Measurements from ENCODE around the gene NDUFV1.
"Not testable (repeated sequence)": the region's sequence is repeated elsewhere in the genome, so short reads cannot be mapped to it uniquely, and the experiment has no call there.

Gene NDUFV1

DNA sequence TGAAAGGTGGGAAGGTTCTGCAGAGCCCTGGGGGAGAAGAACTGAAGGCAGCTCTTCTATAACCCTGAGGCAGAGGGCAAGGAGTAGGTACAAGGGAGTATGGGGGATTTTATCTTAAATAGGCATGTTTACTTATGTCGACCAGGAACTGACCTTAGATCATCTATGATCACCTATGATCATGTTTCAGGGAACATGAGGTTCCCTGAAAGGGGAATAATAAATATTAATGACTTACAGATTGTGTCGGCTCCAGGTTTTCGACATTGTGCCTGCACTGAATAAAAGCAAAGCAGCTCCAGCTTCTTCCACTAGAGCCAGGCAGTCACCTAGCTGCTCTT, 13.2 kb upstream of the NDUFV1 start:
- no peak for TF ChIP-seq JUND (IDR thresholded peaks at IDR 0.05; ENCODE audit: low read depth)
- in situ Hi-C loops (cut with HindIII; ENCODE audit: low pct_unique_long_range_greater_than_20kb, low sequenced_read_pairs): no loop called here
- DNase-seq (ENCODE audit: low read depth in 1 of 2, low spot score in 1 of 2): no peak

- in situ Hi-C loops (cut with HindIII; ENCODE audit: low pct_unique_long_range_greater_than_20kb, low sequenced_read_pairs): no loop called here
- TF ChIP-seq JUND (IDR thresholded peaks at IDR 0.05; ENCODE audit: low read depth): no peak
- no peak for DNase-seq (ENCODE audit: low read depth in 1 of 2, low spot score in 1 of 2)
Observed at GRCh38 chr11:67594480-67594879, 12.3 kb upstream of the NDUFV1 start.

GRCh38 chr11:67596753-67597300, 9.9 kb upstream of the NDUFV1 start:
- no peak for DNase-seq (ENCODE audit: low read depth in 1 of 2, low spot score in 1 of 2)
- TF ChIP-seq JUND (IDR thresholded peaks at IDR 0.05; ENCODE audit: low read depth): no peak
- in situ Hi-C loops (cut with HindIII; ENCODE audit: low pct_unique_long_range_greater_than_20kb, low sequenced_read_pairs): no loop called here

GRCh38 chr11:67597458-67597857, 9.3 kb upstream of the NDUFV1 start:
- in situ Hi-C loops (cut with HindIII; ENCODE audit: low pct_unique_long_range_greater_than_20kb, low sequenced_read_pairs): not testable (repeated sequence)

GRCh38 chr11:67597963-67598362, 8.8 kb upstream of the NDUFV1 start:
- DNase-seq (ENCODE audit: low read depth in 1 of 2, low spot score in 1 of 2); in situ Hi-C loops (cut with HindIII; ENCODE audit: low pct_unique_long_range_greater_than_20kb, low sequenced_read_pairs): not testable (repeated sequence)

More at GRCh38 chr11:67597458-67597857, 9.3 kb upstream of the NDUFV1 start:
- not testable (repeated sequence) for DNase-seq (ENCODE audit: low read depth in 1 of 2, low spot score in 1 of 2)

- TF ChIP-seq JUND (IDR thresholded peaks at IDR 0.05; ENCODE audit: low read depth): no peak
- in situ Hi-C loops (cut with HindIII; ENCODE audit: low pct_unique_long_range_greater_than_20kb, low sequenced_read_pairs): no loop called here
- no peak for DNase-seq (ENCODE audit: low read depth in 1 of 2, low spot score in 1 of 2)
Observed at GRCh38 chr11:67599149-67599548, 7.6 kb upstream of the NDUFV1 start.

GRCh38 chr11:67600324-67601029, 6.3 kb upstream of the NDUFV1 start:
- in situ Hi-C loops (cut with HindIII; ENCODE audit: low pct_unique_long_range_greater_than_20kb, low sequenced_read_pairs): no loop called here
- no peak for DNase-seq (ENCODE audit: low read depth in 1 of 2, low spot score in 1 of 2)
- no peak for TF ChIP-seq JUND (IDR thresholded peaks at IDR 0.05; ENCODE audit: low read depth)

DNA sequence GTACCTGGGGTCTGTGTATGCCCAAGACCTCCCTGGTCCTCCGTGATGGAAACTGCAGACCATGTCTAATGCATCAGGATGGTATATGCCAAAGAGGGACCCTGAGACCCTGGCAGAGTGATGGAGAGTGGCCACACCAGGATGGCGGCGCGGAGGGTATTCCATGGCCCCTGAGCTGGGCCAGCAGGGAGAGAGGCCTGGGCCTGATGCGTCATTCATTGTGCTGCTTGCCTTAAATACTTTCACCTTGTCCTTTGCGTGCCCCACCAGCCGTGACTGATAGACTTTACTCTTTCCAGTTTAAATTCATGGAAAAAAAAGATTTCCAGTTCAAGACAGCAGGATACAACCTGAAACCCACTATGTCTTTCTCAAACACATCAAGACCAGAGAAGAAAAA, 5.6 kb upstream of the NDUFV1 start:
- in situ Hi-C loops (cut with HindIII; ENCODE audit: low pct_unique_long_range_greater_than_20kb, low sequenced_read_pairs): no loop called here
- no peak for DNase-seq (ENCODE audit: low read depth in 1 of 2, low spot score in 1 of 2)
- TF ChIP-seq JUND (IDR thresholded peaks at IDR 0.05; ENCODE audit: low read depth): no peak

- DNase-seq (ENCODE audit: low read depth in 1 of 2, low spot score in 1 of 2); in situ Hi-C loops (cut with HindIII; ENCODE audit: low pct_unique_long_range_greater_than_20kb, low sequenced_read_pairs): not testable (repeated sequence)
Observed at GRCh38 chr11:67604119-67604518, 2.6 kb upstream of the NDUFV1 start.

DNA sequence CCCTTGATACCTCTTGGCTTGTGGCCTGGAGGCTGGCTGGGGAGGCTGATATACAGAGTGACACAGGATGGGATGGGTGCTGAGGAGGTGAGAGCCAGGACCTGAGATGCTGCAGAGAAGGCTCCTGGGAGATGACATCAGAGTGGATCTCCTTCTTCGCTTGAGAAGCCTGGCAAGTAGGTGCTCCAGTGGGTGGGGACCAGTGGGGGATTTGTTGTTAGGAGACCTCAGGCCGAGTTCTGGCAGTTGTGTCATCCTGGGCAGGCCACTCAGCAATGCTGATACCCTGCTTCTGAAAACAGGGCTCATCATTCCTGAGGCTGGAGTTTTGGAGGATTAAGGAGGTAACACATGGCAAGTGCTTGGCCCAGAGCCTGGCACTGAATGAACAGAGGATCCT, 1.9 kb upstream of the NDUFV1 start:
- DNase-seq (ENCODE audit: low read depth in 1 of 2, low spot score in 1 of 2): no peak
- in situ Hi-C loops (cut with HindIII; ENCODE audit: low pct_unique_long_range_greater_than_20kb, low sequenced_read_pairs): no loop called here
- TF ChIP-seq JUND (IDR thresholded peaks at IDR 0.05; ENCODE audit: low read depth): no peak

DNA sequence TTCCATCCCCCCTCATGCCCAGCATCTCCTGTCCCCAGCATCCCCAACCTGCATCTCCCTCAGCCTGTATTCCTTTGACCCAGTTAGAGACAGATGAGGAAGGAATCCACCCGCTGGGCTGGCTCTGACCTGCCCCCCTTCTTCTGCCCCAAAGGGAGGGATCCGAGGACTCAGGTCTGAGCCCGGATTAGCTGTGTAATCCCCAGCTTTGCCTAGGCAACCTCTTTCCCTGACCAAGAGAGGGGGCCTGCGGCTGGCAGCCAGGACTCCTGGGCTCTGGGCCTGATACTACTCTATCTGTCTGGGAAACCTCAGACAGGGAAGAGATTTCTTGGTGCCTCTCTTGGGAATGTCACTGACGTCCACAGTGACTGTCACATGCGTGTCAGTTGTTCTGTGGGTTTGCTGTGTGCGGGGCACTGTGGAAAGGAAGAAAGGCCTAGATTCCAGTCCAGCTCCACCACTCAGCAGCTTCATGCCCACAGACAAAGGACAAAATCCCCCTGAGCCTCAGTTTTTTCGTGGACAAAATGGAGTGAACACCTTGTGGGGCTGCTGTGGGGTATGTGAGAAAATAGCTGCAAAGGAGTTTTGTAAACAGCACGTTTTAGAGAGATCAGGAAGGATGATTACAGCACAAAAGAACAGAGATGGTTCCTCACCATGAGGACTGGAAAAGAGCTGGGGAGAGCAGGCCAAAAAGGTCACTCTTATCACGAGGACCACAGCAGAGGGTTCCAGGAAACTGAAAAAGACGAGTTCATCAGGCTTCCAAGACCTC, 1.3 kb upstream of the NDUFV1 start:
- DNase-seq (ENCODE audit: low read depth in 1 of 2, low spot score in 1 of 2): no peak
- in situ Hi-C loops (cut with HindIII; ENCODE audit: low pct_unique_long_range_greater_than_20kb, low sequenced_read_pairs): no loop called here
- TF ChIP-seq JUND (IDR thresholded peaks at IDR 0.05; ENCODE audit: low read depth): no peak

GRCh38 chr11:67606093-67606491, 644 bp upstream of the NDUFV1 start:
- in situ Hi-C loops (cut with HindIII; ENCODE audit: low pct_unique_long_range_greater_than_20kb, low sequenced_read_pairs): no loop called here
- no peak for TF ChIP-seq JUND (IDR thresholded peaks at IDR 0.05; ENCODE audit: low read depth)
- no peak for DNase-seq (ENCODE audit: low read depth in 1 of 2, low spot score in 1 of 2)

DNA sequence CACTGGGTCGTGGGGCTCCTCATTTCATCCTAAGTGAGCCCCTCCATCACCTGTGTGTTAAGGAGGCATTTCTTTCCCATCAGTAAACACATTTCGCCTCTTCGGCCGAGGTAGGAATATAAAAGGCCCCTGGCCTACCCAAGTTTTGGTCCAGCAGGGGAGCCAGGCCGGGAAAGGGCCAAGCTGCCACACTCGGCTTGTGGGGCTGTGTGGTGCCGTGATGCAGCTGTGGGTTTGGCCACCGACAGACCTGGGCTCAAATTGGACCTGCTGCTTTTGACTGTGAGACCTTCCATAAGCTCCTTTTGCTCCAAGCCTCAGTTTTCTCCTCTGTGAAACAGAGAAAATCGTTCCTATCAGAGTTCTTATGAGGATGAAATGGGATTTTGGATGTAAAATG, 771 bp downstream of the NDUFV1 start:
- TF ChIP-seq JUND (IDR thresholded peaks at IDR 0.05; ENCODE audit: low read depth): no peak
- no peak for DNase-seq (ENCODE audit: low read depth in 1 of 2, low spot score in 1 of 2)
- in situ Hi-C loops (cut with HindIII; ENCODE audit: low pct_unique_long_range_greater_than_20kb, low sequenced_read_pairs): no loop called here

Data from T47D (cell line).